ENCODE results near the gene CHRNB2. TPM values are rescaled to one million over a fixed set of nuclear protein-coding genes. Genes with fewer than 3 reads are reported as not detected.

CHRNB2 gene
- polyA plus RNA-seq, 1 donor from 2014 or later = 15.5 TPM

- no peaks in the 10 kb centered on the region for H3K9me2 ChIP-seq (ENCODE audit: insufficient read depth, low read length)
- no peaks in the 10 kb centered on the region for H4K20me1 ChIP-seq (ENCODE audit: insufficient read depth)
- no peak overlapping the region for H2AFZ ChIP-seq (ENCODE audit: low read depth, low read length)
- H3K79me2 ChIP-seq (replicated peaks; ENCODE audit: insufficient read depth, low read length) = peaks cover 14% of the 10 kb centered on the region
- no peaks in the 10 kb centered on the region for H3F3A ChIP-seq (ENCODE audit: insufficient read depth, low read length, poor library complexity, severe bottlenecking)
- H3K36me3 ChIP-seq (ENCODE audit: insufficient read depth, low read length) = no peaks in the 10 kb centered on the region
- no peak overlapping the region for H3K9ac ChIP-seq (ENCODE audit: low read length)
- H3K4me2 ChIP-seq (ENCODE audit: low read length) = no peak overlapping the region
- TF ChIP-seq POLR2AphosphoS5 (IDR thresholded peaks at IDR 0.05) (no peak), TAF1 (IDR thresholded peaks at IDR 0.05; ENCODE audit: low read depth) (no peak), SMC3 (conservative IDR thresholded peaks at IDR 0.05; ENCODE audit: poor library complexity) (no peak), EP300 (conservative IDR thresholded peaks at IDR 0.05; ENCODE audit: poor library complexity, severe bottlenecking) (no peak), CTCF (IDR thresholded peaks at IDR 0.05; ENCODE audit: poor library complexity, severe bottlenecking) (no peak), EZH2 (IDR thresholded peaks at IDR 0.05; ENCODE audit: borderline replicate concordance, insufficient read depth, low read length, poor library complexity, severe bottlenecking) (no peak), RAD21 (conservative IDR thresholded peaks at IDR 0.05) (no peak)
- H3K27me3 ChIP-seq (ENCODE audit: insufficient read depth, low read depth, low read length) = no peaks in the 10 kb centered on the region
- no peaks in the 10 kb centered on the region for H3K9me3 ChIP-seq (ENCODE audit: low read length)
- H3K27ac ChIP-seq (ENCODE audit: low read length) = no peak overlapping the region
- no peak overlapping the region for H3K4me3 ChIP-seq (ENCODE audit: low read length)
Observed at GRCh38 chr1:154571244-154571963, 3.8 kb downstream of the CHRNB2 start.

- Histone ChIP-seq H4K20me1 (ENCODE audit: insufficient read depth) (no peaks in the 10 kb centered on the region), H3K27me3 (ENCODE audit: insufficient read depth, low read depth, low read length) (no peaks in the 10 kb centered on the region), H3K27ac (ENCODE audit: low read length) (no peak overlapping the region), H3K4me3 (ENCODE audit: low read length) (no peak overlapping the region), H3F3A (ENCODE audit: insufficient read depth, low read length, poor library complexity, severe bottlenecking) (no peaks in the 10 kb centered on the region), H3K9me2 (ENCODE audit: insufficient read depth, low read length) (no peaks in the 10 kb centered on the region), H2AFZ (ENCODE audit: low read depth, low read length) (no peak overlapping the region), H3K79me2 (replicated peaks; ENCODE audit: insufficient read depth, low read length) (peaks cover 12% of the 10 kb centered on the region), H3K36me3 (ENCODE audit: insufficient read depth, low read length) (no peaks in the 10 kb centered on the region), H3K4me2 (ENCODE audit: low read length) (no peak overlapping the region), H3K9ac (ENCODE audit: low read length) (no peak overlapping the region), H3K9me3 (ENCODE audit: low read length) (no peaks in the 10 kb centered on the region)
- TF ChIP-seq EZH2 (IDR thresholded peaks at IDR 0.05; ENCODE audit: borderline replicate concordance, insufficient read depth, low read length, poor library complexity, severe bottlenecking) (no peak), EP300 (conservative IDR thresholded peaks at IDR 0.05; ENCODE audit: poor library complexity, severe bottlenecking) (no peak), RAD21 (conservative IDR thresholded peaks at IDR 0.05) (no peak), POLR2AphosphoS5 (IDR thresholded peaks at IDR 0.05) (no peak), SMC3 (conservative IDR thresholded peaks at IDR 0.05; ENCODE audit: poor library complexity) (no peak), REST (IDR thresholded peaks at IDR 0.05; ENCODE audit: borderline replicate concordance) (no peak), CTCF (IDR thresholded peaks at IDR 0.05; ENCODE audit: poor library complexity, severe bottlenecking) (no peak), MXI1 (conservative IDR thresholded peaks at IDR 0.05; ENCODE audit: poor library complexity, severe bottlenecking) (no peak), TAF1 (IDR thresholded peaks at IDR 0.05; ENCODE audit: low read depth) (no peak)
Observed at GRCh38 chr1:154571964-154572288, 4.3 kb downstream of the CHRNB2 start.

Measured in neural cell (in vitro differentiated cells).